ENCODE results near the gene DNAH6. TPM values are rescaled to one million over a fixed set of nuclear protein-coding genes. Genes with fewer than 3 reads are reported as not detected.

DNAH6 gene
- total RNA-seq, 1 donor from 2014 or later = 2.0 TPM

DNA sequence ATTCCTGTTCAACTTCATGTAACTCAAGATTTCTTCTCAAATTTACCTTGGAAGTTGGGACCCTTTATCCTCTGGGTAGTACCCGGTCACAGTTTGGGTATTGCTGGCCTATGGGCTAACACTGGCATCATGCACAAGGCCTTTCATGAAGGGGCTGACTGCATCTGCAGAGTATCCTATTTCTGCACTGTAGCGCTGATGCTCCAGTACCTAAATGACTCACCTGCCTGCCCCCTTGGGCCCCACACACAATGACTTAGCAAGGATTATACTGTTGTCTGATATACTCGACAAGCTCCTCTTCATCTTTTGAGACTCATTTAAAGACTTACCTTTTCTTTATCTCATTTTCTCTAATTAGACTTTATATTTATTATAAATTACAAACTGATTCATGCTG lies 39.9 kb downstream of the DNAH6 start:
- DNase-seq (ENCODE audit: low spot score) (no peak), ATAC-seq (no peak)
- intact Hi-C loops (cut with DNase I) = no loop called here

DNA sequence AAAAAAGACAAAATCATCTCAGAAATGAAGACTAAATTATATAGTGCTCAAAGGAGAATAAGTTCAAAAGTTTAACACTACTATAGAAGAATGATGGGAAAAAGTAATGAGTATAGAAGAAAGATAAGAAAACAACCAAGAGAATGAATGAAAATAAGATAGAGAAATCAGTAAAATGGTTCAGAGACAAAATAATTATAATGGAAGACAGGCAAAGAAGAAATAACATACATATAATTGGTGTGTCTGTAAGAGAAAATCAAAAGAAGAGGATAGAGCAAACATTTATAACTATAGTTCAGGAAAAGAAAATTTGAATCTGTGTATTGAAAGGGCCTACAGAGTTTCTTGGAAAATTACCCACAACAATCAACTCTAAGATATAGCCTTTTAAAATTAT lies 43.5 kb downstream of the DNAH6 start:
- intact Hi-C loops (cut with DNase I) = no loop called here
- ATAC-seq = no peak
- DNase-seq (ENCODE audit: low spot score) = no peak

GRCh38 chr2:84579661-84580060 lies 63.4 kb downstream of the DNAH6 start:
- no peak for ATAC-seq
- intact Hi-C loops (cut with DNase I) = no loop called here

GRCh38 chr2:84603911-84604310 lies 87.6 kb downstream of the DNAH6 start:
- no peak for ATAC-seq
- intact Hi-C loops (cut with DNase I) = no loop called here
- DNase-seq (ENCODE audit: low spot score) = no peak

More at GRCh38 chr2:84579661-84580060, 63.4 kb downstream of the DNAH6 start:
- DNase-seq (ENCODE audit: low spot score) = no peak

DNA sequence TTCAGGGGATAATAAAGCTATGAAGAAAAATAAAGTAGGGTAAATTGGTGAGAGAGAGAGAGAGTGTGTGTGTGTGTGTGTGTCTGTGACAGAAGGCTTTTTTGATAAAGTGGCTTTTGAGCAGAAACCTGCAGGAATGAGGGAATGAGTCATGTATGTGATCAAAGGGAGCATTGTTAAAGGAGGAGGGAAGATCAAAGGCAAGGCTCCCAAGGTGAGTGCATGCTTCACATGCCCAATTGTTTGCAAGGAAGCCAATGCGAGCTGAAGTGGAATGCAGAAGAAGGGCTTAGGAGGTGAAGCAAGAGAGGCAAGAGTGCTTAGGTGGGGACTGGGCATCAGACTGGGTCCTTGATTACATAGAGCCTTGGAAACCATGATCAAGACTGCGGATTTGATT lies 96.8 kb downstream of the DNAH6 start:
- ATAC-seq (no peak), DNase-seq (ENCODE audit: low spot score) (no peak)
- intact Hi-C loops (cut with DNase I) = no loop called here

GRCh38 chr2:84619794-84620371 lies 103.6 kb downstream of the DNAH6 start:
- DNase-seq (ENCODE audit: low spot score) = no peak
- no peak for ATAC-seq
- intact Hi-C loops (cut with DNase I) = loop anchor here (10.0 kb wide), 1 partner anchor 125 kb away; no protein-coding TSS in a partner anchor

GRCh38 chr2:84628486-84628885 lies 112.2 kb downstream of the DNAH6 start:
- intact Hi-C loops (cut with DNase I) = loop anchor here (10.0 kb wide), 1 partner anchor 134 kb away; no protein-coding TSS in a partner anchor
- no peak for ATAC-seq
- DNase-seq (ENCODE audit: low spot score) = no peak

- ATAC-seq (no peak), DNase-seq (ENCODE audit: low spot score) (no peak)
- intact Hi-C loops (cut with DNase I) = loop anchor here (10.0 kb wide), 1 partner anchor 135 kb away; no protein-coding TSS in a partner anchor
Observed at GRCh38 chr2:84629550-84629949, 113.3 kb downstream of the DNAH6 start.

DNA sequence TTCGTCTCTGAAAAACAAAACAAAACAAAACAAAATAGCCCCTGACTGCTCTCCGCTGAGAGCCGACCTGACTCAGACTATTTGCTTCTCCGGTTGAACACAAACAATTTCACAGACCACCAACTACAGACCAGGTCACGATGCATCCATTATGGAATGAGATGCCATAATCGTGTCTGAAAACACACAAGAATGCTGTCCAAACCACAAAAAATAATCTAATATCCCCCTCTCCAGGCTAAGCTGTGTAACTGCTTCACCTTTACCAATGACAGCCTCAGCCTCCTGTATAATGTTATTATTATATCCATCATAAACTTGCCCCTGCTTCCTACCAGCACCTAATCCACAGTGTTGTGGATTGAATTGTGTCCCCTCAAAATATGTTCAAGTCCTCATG lies 114.7 kb downstream of the DNAH6 start:
- DNase-seq (ENCODE audit: low spot score) (no peak), ATAC-seq (peak; percentile 46)
- intact Hi-C loops (cut with DNase I) = no loop called here

DNA sequence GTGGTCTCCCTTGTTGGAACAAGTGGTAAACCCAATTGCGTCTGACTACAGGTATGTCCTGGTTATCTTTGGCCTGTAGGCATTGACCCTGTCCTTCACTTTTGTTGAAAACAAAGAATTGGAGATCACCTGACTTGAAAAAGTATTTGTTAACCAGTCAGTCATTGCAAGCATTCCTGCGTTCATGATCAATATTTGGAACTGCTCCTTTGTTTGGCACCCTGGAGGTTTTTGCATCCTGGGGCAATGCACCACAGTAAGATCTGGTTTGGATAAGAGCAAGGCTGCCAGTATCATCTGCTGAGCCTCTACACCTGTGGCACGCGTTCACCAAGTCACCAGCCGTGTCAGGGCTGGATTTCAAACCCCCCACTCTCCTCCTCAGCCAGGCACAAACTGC lies 115.7 kb downstream of the DNAH6 start:
- no peak for ATAC-seq

DNA sequence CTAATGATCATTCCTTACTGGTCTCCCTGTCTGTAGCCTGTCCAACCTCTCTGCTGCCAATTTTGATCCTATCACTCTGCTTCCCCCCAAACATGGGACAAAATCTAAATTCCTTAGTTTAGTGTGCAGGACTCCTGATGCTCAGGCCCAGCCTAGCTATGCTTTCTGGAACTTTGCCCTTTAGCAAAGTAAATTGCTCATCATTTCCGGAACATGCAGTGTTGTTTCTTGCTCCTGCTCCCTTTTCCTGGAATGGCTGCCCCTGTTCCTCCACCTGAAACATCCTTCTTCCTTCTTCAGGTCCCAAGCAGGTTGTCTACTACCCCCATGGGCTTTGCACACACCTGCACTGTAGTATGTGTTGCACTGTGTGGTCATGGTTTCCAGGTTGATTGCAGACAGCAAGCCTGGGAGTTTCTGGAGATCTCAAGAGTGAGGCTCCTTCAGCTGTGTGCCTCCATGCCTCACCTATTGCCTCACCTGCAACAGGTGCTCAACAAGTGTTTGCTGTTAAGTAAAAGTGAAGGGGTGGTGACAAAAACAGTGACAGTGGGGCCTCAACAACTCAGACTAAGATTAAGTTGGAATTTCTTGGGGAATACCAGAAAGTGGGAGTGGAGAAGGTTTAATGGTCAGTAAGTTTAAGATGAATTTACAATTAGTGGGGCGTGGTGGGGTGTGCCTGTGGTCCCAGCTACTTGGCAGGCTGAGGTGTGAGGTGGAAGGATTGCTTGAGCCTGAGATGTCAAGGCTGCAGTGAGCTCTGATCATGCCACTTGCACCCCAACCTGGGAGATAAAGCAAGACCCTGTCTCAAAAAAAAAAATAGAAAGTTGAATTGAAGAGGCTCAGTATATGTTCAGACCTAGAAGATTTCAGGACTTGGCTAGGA lies 120.0 kb downstream of the DNAH6 start:
- DNase-seq (ENCODE audit: low spot score) (no peak), ATAC-seq (no peak)
- intact Hi-C loops (cut with DNase I) = no loop called here

More for the DNA sequence above, 115.7 kb downstream of the DNAH6 start:
- intact Hi-C loops (cut with DNase I) = no loop called here
- no peak for DNase-seq (ENCODE audit: low spot score)

DNA sequence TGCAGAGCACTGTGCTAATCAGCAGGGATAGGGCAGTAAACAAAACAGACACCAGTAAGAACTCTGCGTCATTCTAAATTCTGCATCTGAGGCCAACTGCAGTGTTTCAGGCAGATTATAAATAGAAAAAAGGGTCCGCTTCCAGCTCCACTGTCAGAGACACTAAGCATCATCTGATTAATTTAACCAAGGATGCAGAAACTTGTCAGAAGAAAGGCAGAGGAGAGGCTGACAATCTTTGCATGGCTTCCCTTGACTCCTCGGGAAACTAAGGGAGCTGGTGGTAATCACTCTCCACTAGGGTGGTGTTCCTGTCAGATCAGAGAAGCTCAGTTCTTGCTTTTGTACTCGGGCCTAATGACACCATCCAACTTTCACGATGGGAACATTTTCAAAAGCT lies 123.5 kb downstream of the DNAH6 start:
- no peak for ATAC-seq
- DNase-seq (ENCODE audit: low spot score) = no peak
- intact Hi-C loops (cut with DNase I) = no loop called here

- no peak for ATAC-seq
Observed at GRCh38 chr2:84640411-84640810, 124.1 kb downstream of the DNAH6 start.

GRCh38 chr2:84641021-84641420 lies 124.7 kb downstream of the DNAH6 start:
- intact Hi-C loops (cut with DNase I) = no loop called here
- DNase-seq (ENCODE audit: low spot score) = no peak
- ATAC-seq = no peak

More at GRCh38 chr2:84640411-84640810, 124.1 kb downstream of the DNAH6 start:
- intact Hi-C loops (cut with DNase I) = no loop called here
- no peak for DNase-seq (ENCODE audit: low spot score)

DNA sequence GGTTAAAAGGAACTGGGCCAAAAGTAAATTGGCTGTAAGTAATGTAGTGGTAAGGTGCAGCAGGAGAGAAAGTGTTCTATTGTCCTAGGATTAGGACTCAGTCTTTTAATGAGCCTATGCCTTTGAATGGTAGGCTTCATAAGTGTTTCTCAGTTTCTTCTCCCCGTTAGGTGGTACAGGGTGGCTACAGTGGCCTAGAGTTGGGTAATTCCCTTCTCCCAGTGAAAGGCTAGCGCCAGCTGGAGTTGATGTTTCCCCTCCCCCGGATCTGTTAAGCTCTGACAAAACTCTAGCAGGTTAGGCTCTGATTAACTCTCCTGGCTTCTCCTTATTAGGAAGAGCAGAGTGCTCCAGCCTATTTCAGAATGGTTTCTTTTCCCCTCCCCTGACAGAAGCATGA lies 127.7 kb downstream of the DNAH6 start:
- DNase-seq (ENCODE audit: low spot score) (no peak), ATAC-seq (no peak)
- intact Hi-C loops (cut with DNase I) = no loop called here

DNA sequence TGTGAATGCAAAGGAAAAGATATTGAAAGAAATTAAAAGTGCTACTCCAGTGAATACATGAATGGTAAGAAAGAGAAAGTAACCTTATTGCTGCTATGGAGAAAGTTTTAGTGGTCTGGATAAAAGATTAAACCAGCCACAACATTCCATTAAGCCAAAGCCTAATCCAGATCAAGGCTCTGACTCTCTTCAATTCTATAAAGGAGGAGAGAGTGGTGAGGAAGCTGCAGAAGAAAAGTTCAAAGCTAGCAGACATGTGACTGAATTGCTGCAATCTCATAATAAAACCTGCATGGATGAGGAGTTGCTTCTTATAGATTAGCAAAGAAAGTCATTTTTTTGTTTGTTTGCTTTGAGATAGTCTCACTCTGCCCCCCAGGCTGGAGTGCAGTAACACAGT lies 130.2 kb downstream of the DNAH6 start:
- ATAC-seq (no peak), DNase-seq (ENCODE audit: low spot score) (no peak)
- intact Hi-C loops (cut with DNase I) = no loop called here

- DNase-seq (ENCODE audit: low spot score) (no peak), ATAC-seq (no peak)
- intact Hi-C loops (cut with DNase I) = no loop called here
Observed at GRCh38 chr2:84647267-84647666, 131.0 kb downstream of the DNAH6 start.

- DNase-seq (ENCODE audit: low spot score) (no peak), ATAC-seq (no peak)
- intact Hi-C loops (cut with DNase I) = no loop called here
Observed at GRCh38 chr2:84649058-84649457, 132.8 kb downstream of the DNAH6 start.

DNA sequence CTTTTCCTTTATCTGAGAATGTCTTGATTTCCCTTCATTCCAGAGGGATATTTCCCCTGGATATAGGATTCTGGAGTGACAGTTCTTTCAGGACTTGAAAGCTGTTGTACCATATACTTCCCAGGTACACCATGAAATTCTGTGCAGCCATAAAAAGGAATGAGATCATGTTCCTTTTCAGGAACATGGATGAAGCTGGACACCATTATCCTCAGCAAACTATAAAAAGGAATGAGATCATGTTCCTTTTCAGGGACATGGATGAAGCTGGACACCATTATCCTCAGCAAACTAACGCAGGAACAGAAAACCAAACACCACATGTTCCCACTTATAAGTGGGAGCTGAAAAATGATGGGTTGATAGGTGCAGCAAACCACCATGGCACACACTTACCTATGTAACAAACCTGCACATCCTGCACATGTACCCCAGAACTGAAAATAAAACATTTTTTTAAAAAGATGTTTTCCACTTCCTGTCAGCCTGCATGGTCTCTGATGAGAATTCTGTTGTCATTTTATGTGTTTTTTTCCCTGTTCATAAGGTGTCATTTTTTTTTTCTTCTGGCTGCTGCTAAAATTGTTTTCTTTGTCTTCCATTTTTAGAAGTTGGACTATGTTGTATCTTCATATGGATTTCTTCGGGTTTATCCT lies 133.3 kb downstream of the DNAH6 start:
- intact Hi-C loops (cut with DNase I) = no loop called here
- DNase-seq (ENCODE audit: low spot score) (no peak), ATAC-seq (no peak)

DNA sequence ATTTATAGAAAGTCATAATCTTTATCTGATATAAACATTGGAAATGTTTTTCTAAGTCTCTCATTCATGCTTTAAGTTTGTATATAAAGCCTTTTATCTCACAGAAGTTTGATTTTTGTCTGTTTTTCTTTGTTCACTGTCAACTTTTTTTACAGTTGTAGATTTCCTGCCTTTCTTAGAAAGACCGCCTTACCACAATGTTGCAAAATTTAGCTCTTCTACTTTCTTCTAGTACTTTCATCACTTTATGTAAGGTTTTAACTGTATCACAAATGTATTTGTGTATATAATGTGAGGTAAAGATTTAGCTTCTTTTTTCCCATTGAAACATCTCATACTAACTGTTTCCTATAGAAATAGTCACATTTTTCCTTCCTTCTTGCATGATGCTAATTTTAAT lies 136.1 kb downstream of the DNAH6 start:
- intact Hi-C loops (cut with DNase I) = no loop called here
- no peak for DNase-seq (ENCODE audit: low spot score)
- ATAC-seq = no peak

Data from sciatic nerve (tissue), 2 donors.